ENCODE measurements around the gene ASAP2.

- TF ChIP-seq CTCF (conservative IDR thresholded peaks at IDR 0.05; ENCODE audit: low read length) (no peak), EZH2phosphoT487 (IDR thresholded peaks at IDR 0.05; ENCODE audit: borderline replicate concordance) (no peak)
These were observed 57.7 kb downstream of the ASAP2 start for GRCh38 chr2:9264301-9264700.
